Subcutaneous abdominal adipose tissue (tissue), 5 donors: Measurements from ENCODE around the gene TIMMDC1.

Source experiments
- H3K27ac ChIP-seq: one replicate; pipeline ENCODE4 v1.7.0; 2013; ENCODE audit warnings: low read depth, mild to moderate bottlenecking, inconsistent platforms, low read length, moderate library complexity
- H3K27me3 ChIP-seq, 5 donors: one replicate each; pipeline ENCODE4 v1.7.0; 2013; ENCODE audit warnings: low read length in 5 of 5, inconsistent platforms in 1 of 5; ENCODE audit not compliant: control insufficient read depth in 5 of 5, insufficient read depth in 4 of 5
- H3K36me3 ChIP-seq, 5 donors: one replicate each; pipeline ENCODE4 v1.7.0; 2013; ENCODE audit warnings: low read length in 5 of 5; ENCODE audit not compliant: control insufficient read depth in 5 of 5, insufficient read depth in 5 of 5
- H3K4me1 ChIP-seq, 5 donors: one replicate each; pipeline ENCODE4 v1.7.0; 2013; ENCODE audit warnings: low read length in 5 of 5, mild to moderate bottlenecking in 3 of 5, moderate library complexity in 1 of 5; ENCODE audit not compliant: control insufficient read depth in 5 of 5, insufficient read depth in 5 of 5
- H3K4me3 ChIP-seq, 5 donors: one replicate each; pipeline ENCODE4 v1.7.0; 2013; ENCODE audit warnings: low read length in 5 of 5, low read depth in 1 of 5
- H3K9ac ChIP-seq, 5 donors: one replicate each; pipeline ENCODE4 v1.7.0; 2013; ENCODE audit warnings: low read length in 5 of 5, mild to moderate bottlenecking in 4 of 5, moderate library complexity in 3 of 5
- H3K9me3 ChIP-seq, 5 donors: one replicate each; pipeline ENCODE4 v1.7.0; 2013; ENCODE audit warnings: low read length in 5 of 5; ENCODE audit not compliant: control insufficient read depth in 5 of 5
- donor health status: healthy.
- donor health status: healthy.
- donor health status: healthy.
- donor health status: healthy.
- donor health status: healthy.

TIMMDC1 gene

DNA sequence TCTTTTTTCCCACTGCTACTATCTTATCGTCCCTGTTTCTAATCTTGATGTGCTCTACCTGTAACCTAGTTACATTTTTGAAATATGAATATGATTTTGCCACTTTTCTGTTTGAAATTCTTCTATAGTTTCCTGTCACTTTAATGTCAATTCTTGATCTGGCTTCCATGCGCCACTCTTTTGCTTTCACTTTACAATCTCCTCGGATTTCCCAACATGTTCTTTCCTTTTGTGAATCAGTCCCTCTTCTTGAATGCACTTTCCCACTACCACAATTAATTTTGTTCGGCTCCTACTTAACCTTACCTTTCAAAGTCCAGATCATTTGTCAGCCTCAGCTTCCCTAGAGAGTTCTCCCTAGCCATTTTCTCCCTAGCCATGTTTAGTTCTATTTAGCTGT, 8.3 kb downstream of the TIMMDC1 start:
- Histone ChIP-seq H3K27ac (no peak overlapping the region), H3K36me3 (peaks cover 29 to 44% (median 37%) of the 10 kb centered on the region in 5 donors), H3K4me3 (peak overlapping the region in 1 of 5 donors; percentile 17), H3K9me3 (no peaks in the 10 kb centered on the region), H3K4me1 (peaks cover 0 to 2% (median 0%) of the 10 kb centered on the region in 5 donors), H3K27me3 (no peaks in the 10 kb centered on the region), H3K9ac (no peak overlapping the region)

DNA sequence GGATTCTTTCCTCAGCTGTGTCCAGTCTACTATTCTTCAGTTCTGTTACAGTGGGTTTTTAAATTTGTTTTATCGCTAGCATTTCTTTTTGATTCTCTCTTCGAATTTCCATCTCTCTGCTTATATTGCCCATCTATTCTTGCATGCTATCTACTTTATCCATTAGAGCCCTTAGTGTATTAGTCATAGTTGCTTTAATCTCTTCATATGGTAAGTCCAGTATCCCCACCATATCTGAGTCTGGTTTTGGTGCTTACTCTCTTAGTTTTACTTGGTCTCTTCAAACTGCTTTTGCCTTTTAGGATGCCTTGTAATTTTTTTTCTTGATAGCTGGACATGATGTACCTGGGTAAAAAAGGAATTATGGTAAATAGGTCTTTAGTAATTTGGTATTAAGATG, 9.1 kb downstream of the TIMMDC1 start:
- Histone ChIP-seq H3K9me3 (no peaks in the 10 kb centered on the region), H3K4me1 (no peaks in the 10 kb centered on the region), H3K4me3 (no peak overlapping the region), H3K9ac (no peak overlapping the region), H3K27ac (no peak overlapping the region), H3K27me3 (no peaks in the 10 kb centered on the region), H3K36me3 (peaks cover 29 to 44% (median 38%) of the 10 kb centered on the region in 5 donors)

DNA sequence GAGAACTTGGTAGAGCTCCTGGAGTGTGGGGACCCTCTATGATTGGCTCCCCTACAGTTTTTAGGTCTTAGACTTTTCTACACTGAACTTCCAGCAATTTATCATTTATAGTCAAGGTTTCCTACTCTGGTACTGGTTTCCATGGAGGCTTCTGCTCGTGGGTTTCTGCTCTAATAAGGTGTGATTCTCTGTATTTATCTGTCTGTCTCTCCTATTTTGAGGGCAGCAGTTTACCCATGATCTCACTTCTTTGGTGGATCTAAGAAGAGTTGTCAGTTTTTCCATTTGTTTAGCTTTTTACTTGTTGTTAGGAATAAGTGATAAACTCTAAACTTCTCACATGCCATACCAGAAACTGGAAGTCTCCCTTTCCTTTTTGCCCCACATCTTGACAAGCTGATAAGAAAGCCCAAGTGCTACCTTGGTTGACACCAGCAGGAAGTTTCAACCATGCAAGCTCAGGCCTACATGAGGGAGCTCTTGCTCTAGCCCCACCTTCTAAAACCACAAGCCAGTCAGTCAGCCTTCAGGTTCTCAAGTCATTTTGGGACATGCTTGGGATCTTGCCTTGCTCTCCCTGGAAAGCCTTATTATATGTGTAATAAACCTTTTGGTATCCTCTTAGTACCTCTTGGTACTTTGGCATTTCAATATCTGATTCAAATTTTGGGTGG, 10.0 kb downstream of the TIMMDC1 start:
- H3K9me3 ChIP-seq: no peaks in the 10 kb centered on the region
- peaks cover 29 to 51% (median 41%) of the 10 kb centered on the region in 5 donors for H3K36me3 ChIP-seq
- H3K4me1 ChIP-seq: no peaks in the 10 kb centered on the region

DNA sequence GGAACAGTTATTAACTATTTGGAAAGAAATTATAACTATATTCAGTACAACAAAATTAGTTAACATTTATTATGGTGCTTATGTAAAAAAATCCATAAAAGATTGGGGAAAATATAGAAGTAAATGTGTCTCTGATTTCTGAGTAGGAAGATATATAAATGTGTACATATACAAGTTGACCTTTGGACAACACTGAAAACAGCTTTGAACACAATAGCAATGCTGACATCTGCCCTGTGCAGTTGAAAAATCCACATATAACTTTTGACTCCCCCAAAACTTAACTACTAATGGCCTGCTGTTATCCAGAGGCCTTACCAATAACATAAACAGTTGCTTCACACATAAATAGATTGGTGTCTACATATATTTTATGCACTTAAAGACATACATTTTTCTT, 12.3 kb downstream of the TIMMDC1 start:
- no peaks in the 10 kb centered on the region for H3K9me3 ChIP-seq
- no peak overlapping the region for H3K9ac ChIP-seq
- H3K27ac ChIP-seq: no peak overlapping the region
- H3K27me3 ChIP-seq: no peaks in the 10 kb centered on the region
- peaks cover 35 to 64% (median 46%) of the 10 kb centered on the region in 5 donors for H3K36me3 ChIP-seq
- H3K4me1 ChIP-seq: no peaks in the 10 kb centered on the region
- H3K4me3 ChIP-seq: no peak overlapping the region

More for the DNA sequence above, 10.0 kb downstream of the TIMMDC1 start:
- Histone ChIP-seq H3K9ac (no peak overlapping the region), H3K27me3 (no peaks in the 10 kb centered on the region), H3K4me3 (no peak overlapping the region), H3K27ac (no peak overlapping the region)

DNA sequence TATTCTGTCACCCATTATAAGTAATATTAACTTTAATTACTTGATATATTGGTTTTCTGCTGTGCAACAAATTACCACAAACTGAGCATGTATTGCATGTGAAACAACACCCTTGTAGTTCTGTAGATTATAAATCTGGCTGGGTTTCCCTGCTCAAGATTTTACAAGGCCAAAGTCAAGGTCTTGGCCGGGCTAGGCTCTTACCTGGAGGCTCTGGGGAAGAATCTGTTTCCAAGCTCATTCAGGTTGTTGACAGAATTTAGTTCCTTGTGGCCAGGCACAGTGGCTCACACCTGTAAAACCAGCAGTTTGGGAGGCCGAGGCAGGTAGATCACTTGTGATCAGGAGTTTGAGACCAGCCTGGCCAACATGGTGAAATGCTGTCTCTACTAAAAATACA, 16.3 kb downstream of the TIMMDC1 start:
- peaks cover 47 to 75% (median 66%) of the 10 kb centered on the region in 5 donors for H3K36me3 ChIP-seq
- H3K27ac ChIP-seq: no peak overlapping the region

DNA sequence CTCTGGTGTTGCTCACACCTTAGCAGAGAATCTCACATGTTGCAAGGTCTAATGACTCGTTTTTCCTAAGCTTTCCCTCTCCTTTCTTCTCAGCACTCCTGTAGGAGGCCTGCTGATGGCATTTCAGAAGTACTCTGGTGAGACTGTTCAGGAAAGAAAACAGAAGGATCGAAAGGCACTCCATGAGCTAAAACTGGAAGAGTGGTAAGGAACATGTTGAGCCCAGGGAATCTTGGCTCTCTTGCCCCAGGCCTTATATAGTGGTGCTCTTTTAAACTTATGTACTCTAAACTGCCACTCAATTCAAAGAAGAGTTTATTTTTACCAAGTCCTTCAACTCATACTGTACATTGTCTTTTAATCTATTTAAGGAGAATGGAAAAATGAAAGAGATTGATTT, 18.8 kb downstream of the TIMMDC1 start:
- H3K27ac ChIP-seq: no peak overlapping the region
- no peaks in the 10 kb centered on the region for H3K9me3 ChIP-seq
- H3K36me3 ChIP-seq: peaks cover 55 to 93% (median 78%) of the 10 kb centered on the region in 5 donors

More for the DNA sequence above, 16.3 kb downstream of the TIMMDC1 start:
- no peaks in the 10 kb centered on the region for H3K9me3 ChIP-seq
- no peaks in the 10 kb centered on the region for H3K27me3 ChIP-seq
- H3K4me1 ChIP-seq: no peaks in the 10 kb centered on the region
- no peak overlapping the region for H3K4me3 ChIP-seq
- no peak overlapping the region for H3K9ac ChIP-seq

DNA sequence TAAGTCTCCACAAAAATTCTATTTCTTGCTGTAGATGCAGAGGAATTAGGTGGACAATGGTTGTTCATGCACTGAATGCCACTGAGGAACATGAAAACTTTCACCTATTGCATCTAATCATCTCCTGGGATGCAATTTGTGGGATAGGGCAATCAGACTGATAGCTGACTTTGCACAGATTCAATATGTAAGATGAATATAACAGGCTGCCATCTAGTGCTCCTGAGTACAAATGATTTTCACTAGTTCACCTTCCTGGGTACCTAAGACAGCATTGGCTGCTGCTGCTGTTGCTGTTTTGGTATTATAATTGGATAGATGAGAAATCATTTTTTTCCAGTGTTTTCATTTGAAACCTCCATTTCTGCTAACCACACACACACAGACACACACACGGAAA, 19.7 kb downstream of the TIMMDC1 start:
- Histone ChIP-seq H3K27me3 (no peaks in the 10 kb centered on the region), H3K4me3 (no peak overlapping the region), H3K27ac (no peak overlapping the region), H3K4me1 (no peaks in the 10 kb centered on the region), H3K9me3 (no peaks in the 10 kb centered on the region), H3K9ac (no peak overlapping the region), H3K36me3 (peaks cover 58 to 96% (median 76%) of the 10 kb centered on the region in 5 donors)

More for the DNA sequence above, 18.8 kb downstream of the TIMMDC1 start:
- H3K9ac ChIP-seq: peak overlapping the region in 1 of 5 donors; percentile 11
- no peak overlapping the region for H3K4me3 ChIP-seq
- H3K27me3 ChIP-seq: no peaks in the 10 kb centered on the region
- no peaks in the 10 kb centered on the region for H3K4me1 ChIP-seq

DNA sequence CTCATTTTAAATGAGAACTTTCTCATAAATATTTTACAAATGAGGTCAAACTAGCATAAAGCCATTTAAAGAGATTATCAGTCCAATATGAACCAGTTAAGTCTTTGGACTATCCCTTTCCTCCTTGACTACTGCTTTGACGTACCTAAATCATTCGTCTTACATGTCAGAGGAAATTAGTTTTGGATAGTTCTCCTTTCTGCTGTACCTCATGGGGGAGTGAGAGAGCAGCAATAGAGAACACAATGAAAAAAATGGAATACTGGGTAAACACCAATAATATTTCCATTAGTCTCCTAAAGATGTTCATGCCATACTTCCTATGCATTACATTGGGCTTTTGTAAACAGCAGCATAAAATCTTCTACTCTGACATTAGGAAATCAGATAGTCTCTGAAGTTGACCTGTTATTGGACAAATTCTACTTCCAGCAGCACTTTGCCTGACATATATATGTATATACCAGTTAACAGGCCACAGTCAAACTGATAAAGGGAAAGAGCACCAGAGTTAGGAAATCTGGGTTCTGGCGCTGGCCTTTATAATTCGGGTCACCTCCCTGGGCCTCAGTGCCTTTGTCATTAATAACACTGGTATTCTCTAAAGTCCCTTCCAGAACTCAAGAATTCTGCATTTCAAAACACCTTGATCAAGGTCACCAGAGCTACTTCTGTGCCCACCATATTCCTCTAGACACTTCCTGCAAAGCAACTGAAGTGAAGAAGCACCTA, 26.8 kb downstream of the TIMMDC1 start:
- H3K4me3 ChIP-seq: no peak overlapping the region
- H3K9me3 ChIP-seq: no peaks in the 10 kb centered on the region
- H3K9ac ChIP-seq: peak overlapping the region in 1 of 5 donors; percentile 1
- H3K27me3 ChIP-seq: no peaks in the 10 kb centered on the region
- H3K27ac ChIP-seq: no peak overlapping the region
- peaks cover 0 to 4% (median 0%) of the 10 kb centered on the region in 5 donors for H3K4me1 ChIP-seq
- peaks cover 29 to 46% (median 39%) of the 10 kb centered on the region in 5 donors for H3K36me3 ChIP-seq

DNA sequence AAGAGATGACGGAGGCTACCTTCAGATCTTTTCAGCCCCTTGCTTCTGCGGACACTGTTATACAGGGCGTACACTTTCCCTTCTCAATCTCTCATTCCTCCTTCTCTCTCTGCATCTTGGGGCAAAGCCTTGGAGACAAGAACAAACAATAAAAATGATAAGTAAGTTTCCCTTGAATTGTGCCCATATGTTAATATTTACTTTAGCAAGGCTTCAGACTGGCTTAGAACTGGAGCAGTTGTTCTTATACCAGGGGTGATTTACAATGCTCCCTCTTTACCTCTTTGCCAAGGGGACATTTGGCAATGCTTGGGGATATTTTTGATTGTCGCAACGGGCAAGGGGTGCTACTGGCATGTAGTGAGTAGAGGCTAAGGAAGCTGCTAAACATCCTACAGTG, 29.4 kb downstream of the TIMMDC1 start:
- Histone ChIP-seq H3K27me3 (no peaks in the 10 kb centered on the region), H3K4me1 (peaks cover 0 to 8% (median 0%) of the 10 kb centered on the region in 5 donors), H3K36me3 (peaks cover 18 to 24% (median 22%) of the 10 kb centered on the region in 5 donors), H3K27ac (no peak overlapping the region), H3K9ac (no peak overlapping the region), H3K4me3 (no peak overlapping the region), H3K9me3 (no peaks in the 10 kb centered on the region)

DNA sequence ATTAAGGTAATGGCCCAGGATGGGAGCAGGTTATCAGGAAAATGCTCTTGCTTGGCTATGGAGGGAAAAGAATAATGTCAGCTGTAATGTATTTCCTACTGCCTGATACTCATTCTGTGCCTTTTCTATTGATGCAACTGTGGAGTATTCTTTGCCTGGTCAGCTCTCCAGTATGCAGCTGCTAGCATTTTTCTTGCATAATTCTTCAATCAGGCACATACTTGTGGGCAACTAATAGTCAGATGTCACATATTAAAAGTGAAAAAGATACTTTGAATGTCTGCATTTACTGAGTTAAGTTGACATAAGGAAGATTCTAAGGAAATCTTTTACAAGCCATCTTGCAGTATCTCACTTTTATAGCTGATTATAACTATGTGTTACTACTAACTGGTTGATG, 31.5 kb downstream of the TIMMDC1 start:
- H3K27ac ChIP-seq: no peak overlapping the region
- no peak overlapping the region for H3K9ac ChIP-seq
- H3K4me3 ChIP-seq: no peak overlapping the region
- peaks cover 0 to 8% (median 4%) of the 10 kb centered on the region in 5 donors for H3K36me3 ChIP-seq
- no peaks in the 10 kb centered on the region for H3K9me3 ChIP-seq
- peaks cover 0 to 4% (median 0%) of the 10 kb centered on the region in 5 donors for H3K4me1 ChIP-seq
- no peaks in the 10 kb centered on the region for H3K27me3 ChIP-seq
